GM19397 (cell line): ENCODE results near the gene SEM1.
A peak's percentile ranks its signal among the peaks of the same experiment; 100 is the strongest.
"Not testable (repeated sequence)": the region's sequence is repeated elsewhere in the genome, so short reads cannot be mapped to it uniquely, and the experiment has no call there.

ENCODE experiments used
- ATAC-seq: cut with Tn5 transposase; IDR thresholded peaks from one replicate; pipeline ENCODE4 v1.9.1; 2021; ENCODE audit warnings: mild to moderate bottlenecking, moderate library complexity; ENCODE audit not compliant: unreplicated experiment

The SEM1 gene

DNA sequence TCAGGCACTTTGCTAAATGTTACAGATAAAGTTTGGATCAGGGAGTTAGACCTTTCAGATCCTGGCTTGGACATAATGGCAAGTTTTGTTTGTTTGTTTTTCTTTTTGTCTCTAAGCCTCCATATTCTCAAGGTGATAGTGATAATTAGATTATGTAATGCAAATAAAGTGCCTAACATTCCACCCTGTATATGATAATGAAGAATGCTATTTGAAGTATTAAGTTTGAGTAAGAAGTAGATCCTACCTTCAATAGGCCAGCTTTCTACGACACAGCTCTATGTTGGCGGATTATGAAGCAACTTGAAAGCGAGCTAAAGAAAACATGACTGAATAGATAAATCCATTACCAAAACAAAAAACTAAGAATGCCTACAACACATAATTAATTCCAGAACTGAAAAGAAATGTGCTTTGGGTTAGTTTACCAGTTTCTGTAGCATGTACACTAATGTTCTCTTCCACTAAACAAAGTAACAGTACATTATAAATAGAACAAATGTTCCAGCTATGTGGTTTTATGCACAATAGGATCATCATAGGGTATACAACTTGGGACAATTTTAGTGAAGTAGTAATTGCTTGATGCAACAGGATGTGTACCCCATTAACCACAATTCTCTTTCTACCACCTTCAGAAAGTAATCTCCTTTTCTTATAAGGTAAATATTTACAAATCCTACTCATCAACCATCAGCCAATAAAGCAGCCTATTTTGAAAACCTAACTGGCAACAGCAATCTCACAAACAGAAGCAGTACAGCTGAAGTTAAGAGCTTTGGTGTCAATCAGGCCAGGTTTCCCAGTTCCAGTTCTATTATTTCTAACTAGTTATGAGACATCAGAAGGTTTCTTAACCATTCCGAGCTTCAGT lies 1.5 kb downstream of the SEM1 start:
- ATAC-seq: no peak

DNA sequence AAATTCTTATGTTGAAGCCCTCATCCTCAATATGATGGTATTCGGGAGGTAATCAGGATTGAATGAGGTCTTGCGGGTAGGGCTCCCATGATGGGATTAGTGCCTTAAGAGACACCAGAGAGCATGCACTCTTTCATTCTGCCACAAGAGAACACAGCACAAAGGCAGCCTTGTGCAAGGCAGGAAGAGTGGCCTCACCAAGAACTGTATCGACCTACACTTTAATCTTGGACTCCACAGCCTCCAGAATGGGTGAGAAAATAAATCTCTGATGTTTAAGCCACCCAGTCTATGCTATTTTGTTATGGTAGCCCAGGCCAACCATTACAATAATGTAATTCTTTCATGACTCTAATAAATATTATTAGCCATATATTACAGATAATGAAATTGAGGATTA lies 8.4 kb downstream of the SEM1 start:
- no peak for ATAC-seq

DNA sequence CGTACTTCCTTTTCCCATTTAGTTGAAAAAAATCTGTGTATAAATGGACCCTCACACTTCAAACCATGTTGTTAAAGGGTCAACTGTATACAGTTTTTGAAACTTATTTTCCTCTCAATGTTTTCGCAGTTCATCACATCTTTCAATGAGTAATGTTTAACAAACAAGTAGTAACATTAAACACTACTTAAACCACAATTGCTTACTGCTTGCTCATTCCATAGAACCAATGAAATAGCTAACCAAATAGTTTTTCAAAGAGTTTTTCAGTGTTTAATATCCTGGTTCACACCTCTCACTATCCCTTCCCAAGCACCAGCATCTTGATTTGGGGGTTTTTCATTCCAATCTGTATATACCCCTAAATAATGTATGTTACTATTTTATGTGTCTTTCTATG lies 9.1 kb downstream of the SEM1 start:
- no peak for ATAC-seq

DNA sequence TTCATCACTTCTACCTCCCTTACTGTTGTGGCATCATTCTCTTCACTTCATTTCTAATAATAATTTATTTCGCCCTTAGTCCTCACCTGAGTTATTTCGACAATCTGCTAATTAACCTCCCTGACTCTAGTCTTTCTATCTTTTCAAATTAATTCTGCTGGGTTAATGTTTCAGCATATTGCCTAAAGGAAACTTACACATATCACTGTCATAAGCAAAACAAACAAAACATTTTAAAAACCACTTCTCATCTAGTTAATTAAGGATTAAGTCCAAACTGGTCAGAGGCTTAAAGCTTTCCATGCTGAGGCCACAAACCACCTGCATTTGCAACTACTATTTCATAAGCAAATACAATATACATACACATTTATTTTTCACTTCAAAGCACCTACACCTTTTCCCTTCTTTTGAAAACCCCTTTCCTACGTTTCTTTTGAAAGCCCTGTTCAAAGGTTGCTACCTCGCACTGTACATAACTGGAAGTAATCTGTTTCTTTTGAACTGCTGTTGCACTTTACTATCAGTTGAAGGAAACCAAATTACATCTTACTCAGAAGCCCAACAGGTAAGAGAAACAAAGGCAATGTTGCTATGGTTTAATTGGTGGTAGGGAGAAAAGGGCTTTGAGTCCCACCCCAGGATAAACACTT lies 10.3 kb downstream of the SEM1 start:
- ATAC-seq: no peak

DNA sequence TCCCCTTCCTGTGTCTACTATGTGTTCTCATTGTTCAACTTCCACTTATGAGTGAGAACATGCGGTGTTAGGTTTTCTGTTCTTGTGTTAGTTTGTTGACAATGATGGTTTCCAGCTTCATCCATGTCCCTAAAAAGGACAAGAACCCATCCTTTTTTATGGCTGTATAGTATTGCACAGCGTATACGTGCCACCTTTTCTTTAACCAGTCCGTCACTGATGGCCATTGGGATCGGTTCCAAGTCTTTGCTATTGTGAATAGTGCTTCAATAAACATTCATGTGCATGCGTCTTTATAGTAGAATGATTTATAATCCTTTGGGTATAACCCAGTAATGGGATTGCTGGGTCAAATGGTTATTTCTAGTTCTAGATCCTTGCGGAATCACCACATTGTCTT lies 11.2 kb downstream of the SEM1 start:
- ATAC-seq: not testable (repeated sequence)

DNA sequence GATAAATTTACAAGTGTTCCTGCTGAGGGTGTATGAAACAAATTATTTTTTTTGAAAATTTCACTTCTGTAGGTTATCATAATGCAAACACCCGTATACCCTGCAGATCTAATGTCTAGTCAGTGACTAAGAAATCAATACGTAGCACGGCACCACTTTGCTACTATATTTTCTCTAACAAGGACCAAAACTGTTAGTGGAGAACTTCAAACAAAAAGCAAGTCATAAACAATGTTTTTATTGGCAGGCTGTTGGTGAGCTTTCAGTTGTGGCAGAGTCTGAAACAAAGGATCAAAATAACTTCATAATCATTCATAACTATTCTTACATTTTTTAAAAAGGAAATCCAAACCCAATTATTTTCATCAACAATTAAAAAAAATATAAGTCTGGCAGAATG lies 11.8 kb downstream of the SEM1 start:
- ATAC-seq: no peak

DNA sequence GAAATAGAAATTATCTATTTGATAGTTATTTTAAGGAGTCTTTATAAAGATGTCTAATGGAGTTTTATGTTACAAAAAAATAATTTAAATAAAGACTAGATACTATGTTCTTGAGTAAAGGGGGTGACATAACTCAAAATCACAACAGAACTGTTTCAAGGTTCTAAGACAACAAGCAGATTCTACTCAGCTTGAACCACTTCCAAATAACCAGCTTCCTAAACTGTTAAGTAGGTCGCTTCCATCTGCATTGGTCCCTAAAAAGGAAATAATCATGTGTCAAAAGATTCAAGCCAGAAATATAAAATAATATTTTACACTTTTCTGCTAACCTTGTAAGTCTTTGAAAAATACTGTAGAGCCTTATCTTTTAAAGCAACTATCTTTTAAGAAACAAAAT lies 14.1 kb downstream of the SEM1 start:
- ATAC-seq: no peak

DNA sequence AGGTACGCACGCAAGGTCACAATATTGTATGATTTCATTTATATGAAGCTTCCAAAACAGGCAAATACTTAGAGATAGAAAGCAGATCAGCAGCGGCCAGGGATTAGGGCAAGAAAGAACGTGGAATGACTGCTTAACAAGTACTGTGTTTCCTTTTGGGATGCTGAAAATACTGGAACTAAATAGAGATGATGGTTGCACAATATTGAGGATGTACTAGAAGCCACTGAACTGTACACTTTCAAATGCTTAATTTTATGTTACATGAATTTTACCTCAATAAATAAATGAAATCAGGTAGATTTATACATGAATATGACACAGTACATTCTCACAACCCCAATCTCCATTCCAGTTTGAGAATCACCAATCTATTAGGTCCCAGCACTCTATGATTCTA lies 15.6 kb downstream of the SEM1 start:
- ATAC-seq: no peak

DNA sequence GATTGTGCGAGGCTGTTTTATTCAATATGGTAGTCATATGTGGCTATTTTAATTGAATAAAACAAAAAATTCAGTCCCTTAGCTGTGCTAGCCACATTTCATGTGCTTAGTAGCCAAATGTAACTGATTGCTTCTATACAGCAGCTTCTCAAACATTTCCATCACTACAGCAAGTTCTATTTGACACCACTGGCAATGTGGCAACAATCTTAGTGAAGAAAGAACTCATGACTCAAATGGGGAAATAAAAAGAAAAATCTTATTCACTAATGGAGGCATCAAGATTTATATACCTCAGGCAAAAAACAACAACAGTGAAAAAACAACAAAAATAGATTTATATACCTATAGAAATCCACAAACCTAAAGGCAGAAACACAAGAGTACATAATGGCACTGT lies 17.9 kb downstream of the SEM1 start:
- no peak for ATAC-seq

DNA sequence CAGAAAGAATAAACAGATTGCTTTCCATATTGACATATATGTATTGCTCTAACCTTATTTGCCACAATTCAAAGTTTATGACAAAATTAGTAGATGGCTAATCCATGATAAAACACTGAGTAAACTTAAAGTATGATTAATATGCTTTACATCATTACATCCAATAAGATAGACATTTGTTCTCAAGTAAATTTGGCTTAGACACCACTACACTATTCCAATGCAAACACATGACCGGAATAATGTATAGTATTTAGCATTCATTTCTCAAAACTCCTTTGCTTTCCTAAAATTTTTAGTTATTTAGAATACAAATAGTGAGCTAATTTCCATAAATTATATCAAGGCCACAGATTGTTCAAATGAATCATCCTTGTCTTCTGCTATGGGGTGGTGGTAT lies 20.2 kb downstream of the SEM1 start:
- no peak for ATAC-seq

DNA sequence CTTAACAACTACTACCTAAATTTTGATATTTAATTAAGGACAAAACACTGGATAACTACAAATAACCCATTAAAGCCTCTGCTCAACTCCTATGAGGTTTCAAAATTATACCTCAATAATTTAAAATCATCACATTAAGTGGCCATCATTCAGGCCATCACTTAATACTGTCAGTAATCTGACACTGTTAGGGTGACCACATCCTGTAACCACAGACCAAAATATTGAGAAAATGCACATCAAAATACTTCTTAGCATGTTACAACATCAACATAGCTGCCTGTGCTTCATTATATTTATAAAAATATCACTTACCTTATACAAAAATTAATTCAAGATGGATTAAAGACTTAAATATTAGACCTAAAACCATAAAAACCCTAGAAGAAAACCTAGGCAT lies 23.3 kb downstream of the SEM1 start:
- no peak for ATAC-seq

DNA sequence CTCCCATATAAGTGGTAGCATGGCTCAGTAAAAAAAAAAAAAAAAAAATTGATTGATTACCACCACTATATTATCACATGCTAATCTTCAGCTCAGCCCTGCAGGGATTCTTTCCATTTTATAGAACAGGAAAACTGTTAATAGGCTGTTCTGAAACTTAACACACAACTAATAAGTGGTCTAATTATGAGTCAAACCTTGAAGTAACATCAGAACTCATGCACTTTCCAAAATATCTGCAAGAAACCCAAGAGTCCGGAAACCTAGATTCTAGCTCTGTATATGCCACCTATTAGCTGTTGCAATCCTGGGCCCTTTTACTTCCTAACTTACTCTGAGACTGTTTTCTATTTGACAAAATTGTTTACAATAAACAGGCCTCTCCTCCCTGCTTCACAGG lies 23.9 kb downstream of the SEM1 start:
- ATAC-seq: peak; percentile 55

DNA sequence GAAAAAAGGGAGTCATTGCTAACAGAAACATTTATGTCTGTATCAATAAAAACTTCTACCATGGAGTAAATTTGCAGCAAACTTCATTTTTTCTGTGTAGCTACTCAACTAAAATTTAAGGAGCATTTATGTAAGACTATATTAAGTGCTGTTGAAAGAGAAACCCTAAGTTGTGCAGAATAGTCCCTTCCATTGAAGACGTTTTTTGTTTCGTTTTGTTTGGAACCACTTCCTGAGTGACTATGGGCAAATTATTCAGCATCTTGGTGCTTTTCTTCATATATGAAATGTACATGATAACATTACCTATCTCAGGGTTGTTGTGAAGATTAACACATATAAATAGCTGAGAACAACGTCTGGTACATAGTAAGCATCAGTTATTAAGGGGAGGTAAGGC lies 24.3 kb downstream of the SEM1 start:
- peak; percentile 55 for ATAC-seq

DNA sequence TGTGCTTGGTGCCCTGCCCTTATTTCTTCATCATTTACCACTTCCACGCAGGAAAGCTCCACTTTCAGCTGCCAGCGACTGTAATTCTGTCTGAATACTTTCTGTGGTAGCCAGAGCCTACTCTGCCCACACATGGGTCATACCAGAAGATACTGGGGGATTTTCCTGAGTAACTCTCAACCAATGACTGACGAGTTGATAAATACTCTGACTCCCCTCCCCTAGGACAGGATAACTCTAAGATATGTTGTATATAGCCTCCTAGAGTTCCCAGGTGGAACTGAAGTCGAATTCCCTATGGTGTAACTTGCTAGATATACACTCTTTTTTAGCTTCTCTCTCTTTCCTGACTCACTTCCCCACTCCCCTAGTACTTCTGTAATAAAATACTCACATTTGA lies 29.8 kb downstream of the SEM1 start:
- no peak for ATAC-seq

DNA sequence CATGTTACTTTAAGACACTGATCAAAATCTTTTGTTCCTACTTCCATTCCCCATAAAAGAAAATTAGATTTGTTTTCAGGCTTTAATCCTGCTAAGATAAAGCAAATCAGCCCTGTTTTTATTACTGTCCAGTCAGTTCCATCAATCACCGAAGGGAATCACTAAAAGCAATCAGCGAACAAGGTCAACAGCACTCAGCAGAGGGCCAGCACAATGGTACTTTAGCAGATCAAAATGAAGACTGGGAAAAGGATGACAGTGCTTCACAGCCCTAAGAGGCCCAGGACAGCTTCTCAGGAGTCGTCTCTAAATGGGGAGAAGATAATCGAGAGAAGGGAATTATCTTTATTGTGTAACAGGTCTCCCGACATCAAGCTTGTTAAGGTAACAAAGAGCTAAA lies 32.7 kb downstream of the SEM1 start:
- ATAC-seq: no peak

DNA sequence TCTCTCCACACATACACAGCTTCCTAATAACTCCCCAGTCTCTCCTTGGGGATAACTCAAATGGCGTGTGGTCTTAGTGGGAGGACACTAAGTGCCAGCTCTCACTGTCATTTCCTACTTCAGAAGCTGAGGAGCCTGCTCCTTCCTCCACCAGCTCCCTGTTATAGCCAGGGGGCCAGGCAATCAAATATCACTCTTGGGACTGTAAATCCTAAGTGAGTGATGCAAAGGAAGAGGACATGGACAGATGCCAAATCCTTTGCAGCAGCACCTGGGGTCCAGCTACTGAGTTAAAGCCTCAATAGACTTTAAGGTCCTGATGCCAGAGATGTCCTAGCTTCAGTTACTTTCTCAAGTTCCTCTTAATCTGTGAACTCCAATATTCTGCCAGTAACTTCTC lies 34.1 kb downstream of the SEM1 start:
- no peak for ATAC-seq

DNA sequence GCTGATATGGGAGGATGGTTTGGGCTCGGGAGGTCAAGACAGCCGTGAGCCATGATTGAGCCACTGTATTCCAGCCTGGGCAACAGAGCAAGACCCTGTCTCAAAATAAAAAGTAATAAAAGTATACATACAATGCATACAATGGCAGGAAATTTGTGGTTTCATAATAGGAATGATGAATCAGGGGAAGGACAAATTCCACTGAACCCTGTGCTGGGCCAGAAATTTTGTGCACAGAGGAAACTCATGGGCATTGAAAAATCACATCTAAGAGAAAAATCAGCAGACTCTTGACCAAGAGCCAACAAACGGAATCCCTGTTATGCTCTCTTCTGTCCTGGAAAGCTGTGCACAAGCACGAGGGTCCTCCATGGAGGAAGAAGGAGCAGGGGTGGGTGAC lies 35.1 kb downstream of the SEM1 start:
- ATAC-seq: no peak

DNA sequence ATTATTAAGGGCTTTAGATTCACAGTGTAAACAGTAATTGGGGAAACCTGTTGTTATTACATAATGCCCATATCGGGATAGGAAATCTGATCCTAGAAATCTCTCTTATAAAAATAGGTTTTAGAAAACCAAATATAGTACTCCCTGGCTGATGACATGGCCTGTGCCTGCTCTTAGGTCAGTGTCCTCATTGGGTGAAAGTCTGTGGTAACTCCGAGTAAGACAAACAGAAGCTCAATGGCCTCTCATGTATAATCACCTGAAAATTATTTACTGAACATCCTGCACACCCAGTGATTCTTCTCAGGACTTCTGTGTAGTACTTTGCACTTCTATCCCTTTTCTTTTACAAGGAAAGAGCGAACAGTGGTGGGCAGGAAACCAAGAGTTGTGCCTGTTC lies 37.8 kb downstream of the SEM1 start:
- ATAC-seq: no peak

DNA sequence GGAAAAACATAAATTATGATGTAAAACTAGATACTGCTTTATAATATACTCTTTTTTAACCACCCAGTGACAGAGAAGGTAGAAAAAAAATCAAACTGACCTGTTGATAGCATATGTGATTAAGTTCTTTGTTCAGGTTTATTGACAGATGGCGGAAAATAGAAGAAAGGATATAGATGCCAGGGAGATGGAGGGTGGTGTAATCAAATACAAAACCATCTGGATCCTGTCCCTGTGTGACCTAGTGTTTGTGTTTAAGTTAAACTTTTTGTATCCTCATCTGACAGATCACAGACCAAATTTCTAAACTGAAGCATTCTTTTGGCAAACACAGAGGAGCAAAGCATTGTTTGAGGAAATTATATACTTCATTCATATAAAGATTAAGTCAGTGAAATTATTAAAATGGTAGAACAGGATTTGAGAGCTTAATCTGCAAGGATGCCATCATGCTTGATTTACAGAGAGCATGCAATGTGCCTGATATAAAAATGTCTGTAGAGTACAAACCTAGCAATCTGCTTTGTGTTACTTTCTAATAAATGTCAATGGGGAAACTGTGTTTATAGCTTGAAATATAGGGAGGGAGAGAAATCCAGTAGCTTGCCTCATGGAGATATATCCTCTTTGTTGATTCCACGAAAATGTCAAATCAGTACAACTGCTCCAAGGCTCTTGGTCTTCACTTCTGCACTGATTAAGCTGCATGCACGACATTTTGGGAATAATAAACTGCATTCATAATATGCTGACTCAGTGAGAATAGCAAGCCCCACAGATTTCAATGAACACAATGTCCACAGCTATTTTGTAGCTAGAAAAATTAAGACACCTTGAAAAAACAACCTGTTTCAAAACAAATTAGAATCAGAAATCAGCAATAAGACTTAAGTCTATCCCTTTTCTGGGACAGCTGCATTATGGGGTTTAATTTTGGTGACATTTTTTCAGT lies 39.0 kb downstream of the SEM1 start:
- no peak for ATAC-seq

DNA sequence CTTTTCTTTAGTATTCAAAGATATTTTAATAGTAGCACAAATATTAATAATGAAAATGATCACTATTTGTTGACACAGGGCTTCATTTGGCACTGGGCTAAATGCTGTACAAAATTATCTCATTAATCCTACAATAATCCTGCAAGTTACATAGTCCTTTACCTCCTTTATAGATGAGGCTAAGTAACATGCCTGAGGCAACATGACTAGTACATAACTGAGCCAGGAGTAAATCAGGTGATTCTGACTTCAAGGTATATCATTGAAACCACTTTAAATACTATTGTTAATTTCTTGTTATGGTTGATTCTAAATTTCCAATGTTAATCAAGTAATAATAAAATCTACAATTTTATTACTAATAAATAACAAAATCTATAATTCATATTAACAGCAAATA lies 39.8 kb downstream of the SEM1 start:
- ATAC-seq: no peak

DNA sequence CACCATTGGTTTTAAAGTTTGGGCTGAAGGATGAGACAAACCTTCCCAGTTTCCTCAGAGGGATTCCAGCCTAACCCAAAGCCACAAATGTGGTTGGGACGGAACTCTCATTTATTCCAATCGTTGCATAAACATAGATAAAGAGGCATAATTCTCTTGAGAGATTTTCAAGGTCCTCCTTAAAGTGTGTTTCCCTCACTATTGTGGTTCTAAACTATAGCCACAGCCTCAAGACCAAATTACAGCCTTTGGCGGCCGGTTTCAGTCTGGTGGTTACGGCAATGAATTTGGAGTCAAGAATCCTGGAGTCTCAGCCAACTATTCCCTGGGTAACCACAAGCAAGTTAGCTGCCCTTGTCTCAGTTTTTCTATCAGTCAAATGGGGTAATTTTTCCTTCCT lies 42.6 kb downstream of the SEM1 start:
- ATAC-seq: no peak

DNA sequence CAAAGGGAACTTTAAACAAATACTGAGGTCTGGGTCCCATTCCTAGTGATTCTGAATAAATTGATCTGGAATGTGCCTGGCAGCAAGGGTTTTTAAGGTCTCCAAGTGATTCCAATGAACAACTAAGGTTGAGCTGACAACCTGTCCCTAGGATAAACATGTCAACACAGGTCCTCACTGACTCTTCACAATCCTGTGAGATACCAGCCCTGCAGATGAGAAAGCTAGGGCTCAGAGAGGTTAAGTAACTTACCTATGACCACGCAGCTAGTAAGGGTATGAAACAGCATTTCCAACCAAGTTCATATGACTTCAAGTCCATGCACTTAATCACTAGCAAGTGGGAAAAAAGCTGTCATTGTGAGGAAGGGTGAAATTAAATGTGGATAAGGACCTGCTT lies 44.0 kb downstream of the SEM1 start:
- no peak for ATAC-seq
